Non-pigmented ciliary epithelial cell (primary cell): ENCODE results near the gene CYBC1.

Source experiments
- DNase-seq: peaks from one replicate; pipeline ENCODE4 v3.0.0-alpha.2; 2010; ENCODE audit warnings: low read depth

The CYBC1 gene

GRCh38 chr17:82450357-82451106 lies at the start of gene CYBC1:
Gene CYBC1, minus strand, starts transcription at chr17:82450752. Its CDS starts 1,498 bp downstream, at chr17:82449254.
- DNase-seq, result peak; percentile 50

GRCh38 chr17:82497483-82498405 lies 47.2 kb upstream of the CYBC1 start:
- peak; percentile 80 for DNase-seq

DNA sequence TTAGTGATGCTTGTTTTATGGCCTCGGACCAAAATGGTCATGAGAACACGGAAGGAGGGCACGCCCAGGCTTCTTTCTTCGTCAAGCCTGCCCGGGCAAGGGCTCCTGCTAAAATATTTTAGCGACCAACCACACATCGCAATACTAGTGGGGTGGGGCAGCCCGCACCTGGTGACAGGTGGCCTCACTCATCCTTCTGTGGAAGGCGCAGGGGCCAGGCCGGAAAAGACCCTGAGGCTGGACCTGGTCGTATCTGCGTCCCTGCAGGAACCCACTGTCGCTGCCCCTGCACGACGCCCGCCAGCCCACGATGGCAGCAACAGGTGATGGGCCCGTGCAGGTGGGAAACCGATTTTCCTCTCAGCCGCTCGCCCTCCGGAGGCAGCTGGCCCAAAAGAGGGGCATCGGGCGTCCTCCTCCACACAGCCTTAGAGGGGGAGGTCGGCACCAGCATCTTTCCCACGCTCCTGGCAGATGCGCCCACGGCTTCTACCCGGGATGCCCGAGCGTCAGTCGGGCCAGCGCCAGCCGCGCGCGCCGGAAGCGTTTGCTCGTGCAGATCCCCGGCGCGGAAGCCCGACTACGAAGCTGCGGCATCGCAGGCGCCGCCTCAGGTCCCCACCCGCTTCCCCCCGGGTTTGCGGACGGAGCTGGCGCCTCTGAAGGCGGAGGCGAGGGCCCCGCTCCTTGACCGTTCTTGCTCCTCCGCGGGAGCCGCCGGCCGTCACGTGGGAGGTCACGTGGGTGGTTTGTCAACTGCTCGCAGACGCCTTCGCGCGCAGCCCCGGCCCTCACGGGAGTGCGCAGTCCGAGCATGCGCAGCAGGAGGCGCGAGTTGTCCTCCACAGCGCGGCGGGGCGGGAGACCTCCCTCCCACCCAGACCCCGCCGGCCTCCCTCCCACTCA lies 46.2 kb upstream of the CYBC1 start:
- DNase-seq, result peak; percentile 58

DNA sequence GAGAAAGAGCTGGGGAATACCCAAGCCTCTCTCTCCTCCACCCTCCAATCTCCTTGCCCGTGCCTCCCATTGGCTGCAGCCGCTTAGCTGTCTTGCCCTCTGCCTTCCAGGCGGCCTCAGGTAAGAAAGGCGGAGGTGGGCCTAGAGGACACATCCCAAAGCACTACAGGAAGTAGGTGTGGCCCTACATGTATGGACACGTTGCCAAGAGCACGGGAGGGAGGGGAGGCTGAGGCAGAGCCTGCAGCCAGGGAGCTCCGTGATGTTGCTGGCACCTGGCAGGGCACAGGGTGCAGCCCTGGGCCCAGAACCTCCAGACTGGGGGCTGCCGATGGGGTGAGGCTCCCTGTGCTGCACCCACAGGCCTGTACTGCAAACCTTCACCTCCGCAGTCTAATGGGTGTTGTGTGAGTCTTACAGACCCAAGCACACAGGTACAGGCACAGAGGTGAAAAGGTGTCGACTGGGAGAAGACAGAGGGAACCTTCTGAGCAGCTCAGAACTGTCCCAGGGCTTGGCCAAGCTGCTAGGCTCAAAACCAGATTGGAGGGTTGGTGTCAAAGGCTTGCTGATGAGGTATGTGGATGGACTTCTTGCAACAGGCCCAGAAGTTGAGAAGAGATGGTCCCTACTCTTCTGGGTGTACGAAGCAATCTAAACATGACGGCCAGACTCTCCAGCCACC lies 45.4 kb upstream of the CYBC1 start:
- DNase-seq, result no peak

GRCh38 chr17:82494236-82495055 lies 43.9 kb upstream of the CYBC1 start:
- DNase-seq, result peak; percentile 79

DNA sequence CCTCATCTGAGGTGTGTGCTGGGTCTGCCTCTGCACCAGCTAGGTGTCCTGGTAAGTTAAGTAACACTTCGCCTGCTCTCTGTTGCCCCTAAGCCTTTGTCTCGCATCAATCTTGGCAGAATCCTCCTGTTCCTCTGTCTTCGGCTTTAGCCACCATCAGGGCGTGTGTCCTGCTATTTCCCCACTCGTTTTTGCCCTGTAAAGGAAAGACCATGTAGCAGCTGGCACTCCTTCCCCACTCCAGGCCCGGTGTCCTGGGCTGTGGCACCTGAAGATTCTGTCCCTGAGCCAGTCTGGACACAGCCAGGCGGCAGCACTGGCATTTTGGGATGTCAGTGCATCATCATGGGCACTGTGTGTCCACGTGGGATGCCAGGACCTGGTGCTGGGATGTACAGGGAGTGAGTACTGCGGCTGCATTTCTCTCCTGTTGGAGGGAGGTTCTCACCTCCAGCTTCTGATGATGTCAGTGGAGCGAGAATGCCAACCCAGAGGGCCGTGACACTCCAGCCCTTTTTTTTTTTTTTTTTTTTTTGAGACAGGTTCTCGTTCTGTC lies 42.8 kb upstream of the CYBC1 start:
- DNase-seq, result no peak

DNA sequence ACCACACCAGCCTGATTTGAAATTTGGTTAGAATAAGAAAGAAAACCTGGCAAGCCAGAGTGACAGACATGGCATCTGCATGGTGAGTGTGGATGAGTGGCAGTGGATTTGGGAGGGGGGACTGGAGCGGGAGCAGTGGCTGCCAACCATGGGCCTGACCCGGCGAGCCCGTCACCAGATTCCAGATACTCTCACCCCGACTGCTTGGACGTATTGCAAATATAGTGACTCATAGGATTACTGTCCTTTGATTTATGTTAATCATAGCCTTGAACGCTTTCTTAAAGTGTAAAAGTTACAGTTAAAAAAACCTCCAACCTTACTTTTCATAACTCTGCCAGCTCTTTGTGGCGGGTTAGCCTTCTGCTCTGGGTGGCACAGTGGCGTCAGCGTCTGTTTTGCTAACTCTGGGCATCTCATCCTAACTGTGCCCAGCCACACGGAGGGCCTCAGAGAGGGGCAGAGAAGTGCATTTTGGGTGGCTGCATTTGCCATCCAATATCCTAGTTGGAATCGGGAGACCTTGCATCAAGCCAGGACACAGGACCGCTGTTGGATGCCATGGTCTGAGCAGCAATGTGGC lies 42.2 kb upstream of the CYBC1 start:
- DNase-seq, result no peak

- DNase-seq, result no peak
Observed at GRCh38 chr17:82491533-82491932, 41.0 kb upstream of the CYBC1 start.

DNA sequence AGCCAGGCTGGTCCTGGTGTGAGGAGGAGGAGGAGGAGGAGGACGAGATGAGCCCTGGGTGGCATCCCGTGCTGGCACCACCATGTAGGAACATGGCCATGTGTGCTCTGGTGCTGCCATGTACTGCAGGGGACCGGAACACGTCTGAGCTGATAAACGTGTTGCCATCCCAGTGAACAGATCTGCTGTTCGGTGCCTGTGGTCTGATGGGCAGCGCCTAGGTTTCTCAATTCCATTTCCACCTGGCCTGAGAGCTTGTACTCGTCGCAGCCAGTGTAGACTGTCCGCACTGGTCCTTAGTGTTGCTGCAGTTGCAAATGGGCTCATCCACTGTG lies 40.6 kb upstream of the CYBC1 start:
- no peak for DNase-seq

GRCh38 chr17:82490512-82491195 lies 40.1 kb upstream of the CYBC1 start:
- no peak for DNase-seq

GRCh38 chr17:82489851-82490511 lies 39.4 kb upstream of the CYBC1 start:
- no peak for DNase-seq

GRCh38 chr17:82489117-82489516 lies 38.6 kb upstream of the CYBC1 start:
- DNase-seq, result no peak

GRCh38 chr17:82487910-82488309 lies 37.4 kb upstream of the CYBC1 start:
- DNase-seq, result no peak

GRCh38 chr17:82486231-82487094 lies 35.9 kb upstream of the CYBC1 start:
- DNase-seq, result no peak

DNA sequence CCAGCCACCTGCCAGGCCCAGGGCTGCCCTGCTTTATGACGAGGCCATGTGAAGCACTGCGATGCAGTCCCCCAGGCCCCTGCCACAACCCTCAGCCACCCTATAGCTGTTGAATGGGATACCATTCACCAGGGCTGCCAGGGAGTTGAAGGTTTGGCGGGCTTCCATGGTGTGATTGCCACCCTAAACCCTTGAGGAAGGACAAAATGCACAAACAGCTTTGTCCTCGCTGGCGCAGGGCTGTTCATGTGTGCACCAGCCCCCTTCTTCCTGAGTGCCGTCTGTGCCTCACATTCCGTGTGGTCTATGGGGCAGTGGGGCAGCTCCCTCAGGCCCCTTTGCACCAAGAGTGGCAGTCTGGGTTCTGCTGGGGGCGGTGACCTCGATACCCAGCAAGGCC lies 33.3 kb upstream of the CYBC1 start:
- no peak for DNase-seq

DNA sequence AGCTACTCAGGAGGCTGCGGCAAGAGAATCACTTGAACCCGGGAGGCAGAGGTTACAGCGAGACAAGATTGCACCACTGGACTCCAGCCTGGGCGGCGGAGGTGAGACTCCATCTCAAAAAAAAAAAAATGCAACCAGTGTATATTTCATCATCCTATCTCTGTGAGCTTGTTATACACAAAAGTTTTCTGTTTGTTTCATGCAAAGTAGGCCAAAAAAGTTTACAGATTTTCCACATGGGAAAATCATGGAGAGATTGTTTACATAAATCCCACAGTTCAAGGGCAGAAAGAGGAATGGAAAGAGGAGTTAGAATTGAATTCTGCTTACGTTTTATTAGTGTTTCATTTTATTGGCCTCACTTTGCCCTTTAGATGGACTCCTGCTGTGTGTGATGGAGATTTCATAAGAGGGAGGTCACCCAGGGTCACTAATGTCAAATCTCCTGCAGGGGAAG lies 32.7 kb upstream of the CYBC1 start:
- DNase-seq, result no peak

GRCh38 chr17:82480318-82480717 lies 29.8 kb upstream of the CYBC1 start:
- no peak for DNase-seq

DNA sequence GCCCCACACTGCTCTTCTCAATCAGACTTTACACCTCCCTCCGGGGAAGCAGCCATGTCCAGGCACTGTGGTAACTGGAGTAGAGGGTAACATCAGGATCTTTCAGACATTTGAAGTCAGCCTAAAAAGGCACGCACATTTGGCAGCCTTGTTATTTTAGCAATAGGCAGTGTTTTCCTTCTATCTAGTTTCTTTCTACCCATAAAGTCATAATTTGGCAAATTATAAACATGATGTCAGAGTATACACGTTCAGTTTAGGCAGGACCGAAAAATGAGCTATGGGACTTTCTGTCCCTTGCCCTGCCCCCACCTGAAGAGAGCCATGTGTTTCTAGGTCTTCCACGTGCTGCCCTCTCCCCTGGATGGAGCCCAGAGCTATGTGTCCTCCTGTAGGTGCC lies 29.1 kb upstream of the CYBC1 start:
- DNase-seq, result no peak
